Measurements from ENCODE around the gene AGFG1.

The AGFG1 gene

DNA sequence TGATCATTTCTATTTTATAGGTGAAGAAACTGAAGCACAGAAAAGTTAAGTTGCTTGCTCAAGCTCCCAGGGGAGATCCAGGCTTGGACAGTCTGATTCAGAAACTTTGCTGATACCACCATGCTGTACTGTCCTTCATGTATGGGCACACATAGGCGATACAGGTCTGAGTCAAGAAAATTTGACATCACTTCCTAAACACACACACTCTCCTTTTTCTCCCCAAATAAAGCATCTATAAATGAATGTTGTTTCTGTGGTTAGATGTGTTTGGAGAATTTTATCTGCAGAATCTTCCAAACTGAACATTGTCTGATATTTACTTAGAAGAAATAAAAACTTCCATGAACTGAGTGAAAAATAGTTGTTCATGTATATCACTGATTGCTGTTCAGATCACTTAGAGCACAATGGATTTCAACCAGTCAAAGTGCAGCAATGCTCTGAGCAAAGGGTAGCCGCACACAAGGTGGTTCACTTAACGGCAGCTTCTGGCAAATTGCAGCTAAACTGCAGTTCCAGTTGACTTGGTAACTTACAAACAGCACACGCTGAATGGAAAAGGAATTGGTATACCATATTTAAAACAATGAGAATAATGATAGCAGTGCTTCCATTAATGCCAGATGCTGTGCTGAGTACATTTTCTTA is 10.0 kb upstream of the AGFG1 start:
- H3K4me3 ChIP-seq (ENCODE audit: low read length), result no peak overlapping the region
- TF ChIP-seq CTCF (conservative IDR thresholded peaks at IDR 0.05; ENCODE audit: low read length), result no peak
- DNase-seq (ENCODE audit: low read depth), result no peak

GRCh38 chr2:227462462-227462951 is 9.4 kb upstream of the AGFG1 start:
- DNase-seq (ENCODE audit: low read depth), result no peak
- no peak overlapping the region for H3K4me3 ChIP-seq (ENCODE audit: low read length)
- no peak for TF ChIP-seq CTCF (conservative IDR thresholded peaks at IDR 0.05; ENCODE audit: low read length)

DNA sequence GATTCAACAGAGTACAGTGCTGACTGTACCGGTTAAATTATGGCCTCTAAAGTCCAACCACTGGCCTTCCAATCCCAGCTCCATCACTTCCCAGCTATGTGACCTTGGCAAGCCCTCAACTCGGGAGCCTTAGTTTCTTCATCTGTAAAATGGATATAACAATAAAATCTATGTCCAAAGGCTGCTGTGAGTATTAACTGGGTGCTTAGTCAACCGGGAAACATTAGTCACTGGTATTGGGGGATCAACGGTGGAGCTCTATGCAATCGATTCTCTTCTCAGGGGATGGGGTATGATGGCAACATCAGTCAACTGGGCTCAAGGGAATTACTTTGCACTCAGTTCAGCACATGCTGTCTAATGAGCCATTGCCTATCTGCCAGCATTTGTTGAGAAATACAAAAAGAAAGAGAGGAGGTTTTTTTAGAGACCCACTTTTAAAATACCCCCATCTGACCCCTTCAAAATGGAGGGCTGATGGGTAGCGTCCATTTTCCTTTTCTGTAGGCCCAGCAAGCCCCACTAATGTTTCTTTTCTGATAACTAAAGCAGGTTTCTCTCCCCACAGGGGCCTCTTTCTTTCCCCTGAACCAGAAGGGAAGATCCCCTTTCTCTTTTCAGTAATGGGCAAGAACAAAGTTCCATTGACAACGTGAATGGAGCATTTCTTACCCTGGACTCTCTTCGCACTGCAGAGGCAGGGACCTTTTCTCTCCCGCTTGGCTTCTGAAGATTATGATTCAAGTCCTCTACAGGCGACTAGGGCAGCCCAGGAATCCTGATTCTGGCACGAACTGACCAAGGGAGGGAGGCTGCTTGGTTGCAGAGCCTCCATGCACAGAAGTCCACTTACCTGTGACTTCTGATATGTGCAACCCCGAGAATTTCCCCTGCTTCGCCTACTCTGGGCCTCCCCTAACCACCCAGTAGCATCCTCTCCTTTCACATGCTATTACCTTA is 8.7 kb upstream of the AGFG1 start:
- no peak overlapping the region for H3K4me3 ChIP-seq (ENCODE audit: low read length)

DNA sequence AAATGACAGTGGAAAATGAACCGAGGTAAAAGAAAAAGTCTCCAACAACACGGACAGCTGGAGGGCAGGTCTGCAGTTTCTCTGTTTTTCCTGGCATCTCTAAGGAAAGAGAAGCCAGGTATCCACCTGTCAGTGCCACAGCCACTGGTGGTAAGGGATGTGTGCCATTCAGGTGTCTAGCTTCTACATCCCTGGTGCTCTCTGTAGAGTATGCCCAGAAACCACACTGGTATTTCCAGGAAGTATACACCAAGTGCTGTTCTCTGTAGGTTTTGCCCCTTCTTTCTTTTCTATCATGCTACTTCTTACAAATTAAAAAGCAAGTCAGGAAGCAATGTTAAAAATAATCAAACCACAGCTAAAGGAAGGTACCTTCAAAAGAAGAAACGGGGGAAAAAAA is 7.6 kb upstream of the AGFG1 start:
- no peak overlapping the region for H3K4me3 ChIP-seq (ENCODE audit: low read length)
- TF ChIP-seq CTCF (conservative IDR thresholded peaks at IDR 0.05; ENCODE audit: low read length), result no peak

More for the DNA sequence above, 8.7 kb upstream of the AGFG1 start:
- DNase-seq (ENCODE audit: low read depth), result no peak
- no peak for TF ChIP-seq CTCF (conservative IDR thresholded peaks at IDR 0.05; ENCODE audit: low read length)

DNA sequence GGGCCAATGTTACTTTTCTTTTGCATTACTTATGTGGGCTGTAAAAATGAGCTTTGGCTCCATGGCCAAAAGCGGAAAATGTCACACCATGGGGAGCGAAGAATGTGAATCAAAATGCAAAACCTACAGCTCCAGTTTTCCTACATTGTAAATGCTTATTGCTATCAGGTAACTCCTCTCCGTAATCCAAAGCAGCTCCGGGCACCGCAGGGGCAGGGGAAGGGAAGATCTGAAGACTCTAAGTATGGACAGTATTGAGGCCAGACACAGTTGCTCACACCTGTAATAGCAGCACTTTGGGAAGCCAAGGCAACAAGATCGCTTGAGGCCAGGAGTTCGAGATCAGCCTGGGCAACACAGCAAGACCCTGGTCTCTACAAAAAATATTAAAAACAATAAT is 7.1 kb upstream of the AGFG1 start:
- DNase-seq (ENCODE audit: low read depth), result no peak
- no peak for TF ChIP-seq CTCF (conservative IDR thresholded peaks at IDR 0.05; ENCODE audit: low read length)
- no peak overlapping the region for H3K4me3 ChIP-seq (ENCODE audit: low read length)

More for the DNA sequence above, 7.6 kb upstream of the AGFG1 start:
- no peak for DNase-seq (ENCODE audit: low read depth)

GRCh38 chr2:227466887-227467600 is 4.9 kb upstream of the AGFG1 start:
- no peak for TF ChIP-seq CTCF (conservative IDR thresholded peaks at IDR 0.05; ENCODE audit: low read length)
- no peak for DNase-seq (ENCODE audit: low read depth)
- no peak overlapping the region for H3K4me3 ChIP-seq (ENCODE audit: low read length)
